Testis (tissue), 2 donors: ENCODE data around the gene ADORA1.

Experiments used
- CTCF ChIP-seq, 3 experiments: fragments of 450-650 bp in 2 of 3; fragments of 200-600 bp in 1 of 3; sonication (generic) in 1 of 3; IDR thresholded peaks; one replicate each; pipeline ENCODE4 v1.5.1; 2016 to 2019; ENCODE audit warnings: antibody characterized with exemption in 3 of 3, mild to moderate bottlenecking in 2 of 3, moderate library complexity in 1 of 3
- POLR2A ChIP-seq: fragments of 450-650 bp; IDR thresholded peaks from one replicate; pipeline ENCODE4 v1.6.1; 2017; ENCODE audit warnings: antibody characterized with exemption, mild to moderate bottlenecking, moderate library complexity

- TF ChIP-seq CTCF (IDR thresholded peaks at IDR 0.05) (no peak), POLR2A (no peak)
These were observed 13.3 kb upstream of the ADORA1 start for GRCh38 chr1:203114202-203114601.
